Natural killer cell (primary cell): ENCODE data around the gene ZNF532. TPM values are rescaled to one million over a fixed set of nuclear protein-coding genes. Genes with fewer than 3 reads are reported as not detected.

Experiments
- ATAC-seq, 3 donors: fragments of 150-1000 bp in 2 of 3; fragments of 200-7000 bp in 1 of 3; cut with Tn5 transposase; 1 replicate in 1 of 3; 2 replicates in 2 of 3; pipeline ENCODE4 v1.10.0; 2021; ENCODE audit warnings: mild to moderate bottlenecking in 2 of 3, moderate library complexity in 2 of 3
- DNase-seq, 2 donors: peaks; one replicate each; pipeline versions ENCODE4 v3.0.0 to v3.0.0-alpha.2; 2013 to 2021; ENCODE audit warnings: mixed read lengths in 1 of 2
- H3K27ac ChIP-seq: one replicate; pipeline ENCODE4 v1.5.1; 2013; ENCODE audit warnings: mild to moderate bottlenecking, low read length
- H3K27me3 ChIP-seq: one replicate; pipeline ENCODE4 v1.6.1; 2013; ENCODE audit warnings: low read length; ENCODE audit not compliant: control insufficient read depth, insufficient read depth
- H3K36me3 ChIP-seq: one replicate; pipeline ENCODE4 v1.6.1; 2013; ENCODE audit warnings: low read length; ENCODE audit not compliant: control insufficient read depth, insufficient read depth
- H3K4me1 ChIP-seq: one replicate; pipeline ENCODE4 v1.6.1; 2013; ENCODE audit warnings: low read length; ENCODE audit not compliant: control insufficient read depth, insufficient read depth
- H3K4me3 ChIP-seq: one replicate; pipeline ENCODE4 v1.5.1; 2013; ENCODE audit warnings: low read length
- H3K9me3 ChIP-seq: one replicate; pipeline ENCODE4 v1.6.1; 2013; ENCODE audit warnings: low read length; ENCODE audit not compliant: control insufficient read depth, insufficient read depth
- H3K27ac Mint-ChIP-seq, 2 donors: one replicate each; pipeline ENCODE4 v1.8.0; 2022; ENCODE audit warnings: mild to moderate bottlenecking in 2 of 2, mixed read lengths in 2 of 2, moderate library complexity in 1 of 2
- H3K27me3 Mint-ChIP-seq, 2 donors: one replicate each; pipeline ENCODE4 v1.8.0; 2022; ENCODE audit warnings: low read depth in 2 of 2, mixed read lengths in 2 of 2
- H3K36me3 Mint-ChIP-seq: one replicate; pipeline ENCODE4 v1.8.0; 2022; ENCODE audit warnings: mixed read lengths
- H3K4me1 Mint-ChIP-seq, 2 donors: one replicate each; pipeline ENCODE4 v1.8.0; 2022; ENCODE audit warnings: mixed read lengths in 2 of 2
- H3K4me3 Mint-ChIP-seq: one replicate; pipeline ENCODE4 v1.8.0; 2022; ENCODE audit warnings: mild to moderate bottlenecking, moderate library complexity, mixed read lengths
- H3K9me3 Mint-ChIP-seq, 2 donors: one replicate each; pipeline ENCODE4 v1.8.0; 2022; ENCODE audit warnings: mixed read lengths in 2 of 2
- CTCF ChIP-seq: fragments of 200-600 bp; IDR thresholded peaks from one replicate; pipeline ENCODE4 v1.8.0; 2022; ENCODE audit warnings: antibody characterized with exemption
- WGBS: methylation state at CpG from one replicate; pipeline ENCODE4 v1.1.7; 2013; ENCODE audit warnings: missing lambda C conversion rate; ENCODE audit not compliant: insufficient coverage; 5-methylcytosine and 5-hydroxymethylcytosine counted together
- intact Hi-C: fragments of 100-400 bp; cut with micrococcal nuclease; formaldehyde crosslinking; loops from one replicate; pipeline ENCODE4 v1.14.2; 2022
- total RNA-seq, 4 donors: library from RNA; stranded (reverse); fragments of 120-200 nt in 1 of 4; gene quantifications; one replicate each; pipeline versions ENCODE4 v1.2.3 to v1.2.4, GENCODE V29; 2013 to 2022

ZNF532 gene
- total RNA-seq, 3 donors from 2014 or later (not counting 1 experiment from before 2014, with no cell fraction given) = 4.8 to 28.5 (median 6.1) TPM

GRCh38 chr18:58893388-58894099, 28.9 kb downstream of the ZNF532 start:
- no peaks in the 10 kb centered on the region for H3K27me3 ChIP-seq
- H3K4me1 ChIP-seq = peaks cover 14% of the 10 kb centered on the region
- H3K27ac Mint-ChIP-seq = no peak overlapping the region
- no peak for TF ChIP-seq CTCF
- intact Hi-C loops = no loop called here
- WGBS = 88% methylated on average over 11 of the region's 12 CpGs
- H3K36me3 Mint-ChIP-seq = no peaks in the 10 kb centered on the region
- DNase-seq = no peak
- no peak overlapping the region for H3K4me3 ChIP-seq
- no peaks in the 10 kb centered on the region for H3K27me3 Mint-ChIP-seq
- no peak overlapping the region for H3K27ac ChIP-seq
- no peaks in the 10 kb centered on the region for H3K36me3 ChIP-seq
- no peaks in the 10 kb centered on the region for H3K9me3 ChIP-seq
- no peak for ATAC-seq
- H3K4me1 Mint-ChIP-seq = peaks cover 9 to 15% of the 10 kb centered on the region in 2 donors
- H3K4me3 Mint-ChIP-seq = no peak overlapping the region
- no peaks in the 10 kb centered on the region for H3K9me3 Mint-ChIP-seq

DNA sequence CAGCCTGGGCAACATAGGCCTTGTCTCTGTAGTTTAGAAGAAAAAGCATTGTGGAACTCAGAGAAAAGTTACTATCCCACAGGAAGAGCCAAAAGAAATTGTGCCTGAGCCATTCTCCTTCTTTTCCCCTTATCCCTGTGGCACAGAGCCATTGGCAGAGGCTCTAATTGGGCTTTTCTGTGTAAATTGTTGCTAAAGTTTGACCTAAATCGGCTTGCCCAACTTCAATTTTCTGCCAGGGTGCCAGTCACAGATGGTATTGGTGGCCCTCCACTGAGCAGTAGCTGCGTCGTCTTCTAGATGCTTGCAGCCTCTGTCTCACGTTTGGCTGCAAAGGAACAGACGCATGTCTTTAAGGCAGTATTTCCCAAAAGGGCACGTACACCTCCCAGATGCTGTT, 30.3 kb downstream of the ZNF532 start:
- DNase-seq = no peak
- no peak overlapping the region for H3K27ac Mint-ChIP-seq
- TF ChIP-seq CTCF = no peak

GRCh38 chr18:58895385-58895784, 30.7 kb downstream of the ZNF532 start:
- intact Hi-C loops = no loop called here
- peaks cover 9 to 15% of the 10 kb centered on the region in 2 donors for H3K4me1 Mint-ChIP-seq
- no peak overlapping the region for H3K27ac Mint-ChIP-seq
- DNase-seq = no peak
- no peaks in the 10 kb centered on the region for H3K36me3 Mint-ChIP-seq
- TF ChIP-seq CTCF = no peak
- Histone ChIP-seq H3K4me3 (no peak overlapping the region), H3K27ac (no peak overlapping the region), H3K9me3 (no peaks in the 10 kb centered on the region), H3K36me3 (no peaks in the 10 kb centered on the region), H3K4me1 (peaks cover 14% of the 10 kb centered on the region), H3K27me3 (no peaks in the 10 kb centered on the region)
- 85% methylated on average over 6 of the region's 6 CpGs for WGBS
- H3K4me3 Mint-ChIP-seq = no peak overlapping the region
- no peak for ATAC-seq
- H3K27me3 Mint-ChIP-seq = no peaks in the 10 kb centered on the region
- H3K9me3 Mint-ChIP-seq = no peaks in the 10 kb centered on the region

More for the DNA sequence above, 30.3 kb downstream of the ZNF532 start:
- WGBS = 97% methylated on average over 6 of the region's 6 CpGs
- no peak for ATAC-seq
- Histone ChIP-seq H3K4me1 (peaks cover 14% of the 10 kb centered on the region), H3K27ac (no peak overlapping the region), H3K4me3 (no peak overlapping the region), H3K36me3 (no peaks in the 10 kb centered on the region), H3K9me3 (no peaks in the 10 kb centered on the region), H3K27me3 (no peaks in the 10 kb centered on the region)
- H3K4me1 Mint-ChIP-seq = peaks cover 9 to 15% of the 10 kb centered on the region in 2 donors
- no peaks in the 10 kb centered on the region for H3K27me3 Mint-ChIP-seq
- intact Hi-C loops = no loop called here
- H3K9me3 Mint-ChIP-seq = no peaks in the 10 kb centered on the region
- no peak overlapping the region for H3K4me3 Mint-ChIP-seq
- H3K36me3 Mint-ChIP-seq = no peaks in the 10 kb centered on the region

- H3K9me3 ChIP-seq = no peaks in the 10 kb centered on the region
- H3K27me3 Mint-ChIP-seq = no peaks in the 10 kb centered on the region
- DNase-seq = peak in 1 of 2 donors; percentile 5
- no peak overlapping the region for H3K27ac ChIP-seq
- ATAC-seq = peak in 1 of 3 donors; percentile 28
- H3K36me3 Mint-ChIP-seq = no peaks in the 10 kb centered on the region
- peaks cover 14% of the 10 kb centered on the region for H3K4me1 ChIP-seq
- H3K9me3 Mint-ChIP-seq = no peaks in the 10 kb centered on the region
- intact Hi-C loops = no loop called here
- peak overlapping the region; percentile 41 for H3K4me3 Mint-ChIP-seq
- 73% methylated on average over 2 of the region's 2 CpGs for WGBS
- TF ChIP-seq CTCF = no peak
- H3K27me3 ChIP-seq = no peaks in the 10 kb centered on the region
- no peak overlapping the region for H3K4me3 ChIP-seq
- peak overlapping the region in 1 of 2 donors; percentile 35 for H3K27ac Mint-ChIP-seq
- H3K36me3 ChIP-seq = no peaks in the 10 kb centered on the region
- peaks cover 9 to 15% of the 10 kb centered on the region in 2 donors for H3K4me1 Mint-ChIP-seq
Observed at GRCh38 chr18:58896268-58896667, 31.6 kb downstream of the ZNF532 start.
